Neural progenitor cell (in vitro differentiated cells): ENCODE measurements around the gene FAM185A.

ENCODE experiments used
- EZH2 ChIP-seq: fragments of 200-600 bp; sonication (generic); IDR thresholded peaks from 2 replicates; pipeline ENCODE4 v1.6.1; 2017; ENCODE audit warnings: antibody characterized with exemption, mild to moderate bottlenecking, moderate library complexity
- TF ChIP-seq, protein P1 (sequence below): fragments of 200-600 bp; sonication (generic); IDR thresholded peaks from 2 replicates; pipeline ENCODE4 v1.5.1; 2017; ENCODE audit warnings: antibody characterized with exemption, mild to moderate bottlenecking

DNA sequence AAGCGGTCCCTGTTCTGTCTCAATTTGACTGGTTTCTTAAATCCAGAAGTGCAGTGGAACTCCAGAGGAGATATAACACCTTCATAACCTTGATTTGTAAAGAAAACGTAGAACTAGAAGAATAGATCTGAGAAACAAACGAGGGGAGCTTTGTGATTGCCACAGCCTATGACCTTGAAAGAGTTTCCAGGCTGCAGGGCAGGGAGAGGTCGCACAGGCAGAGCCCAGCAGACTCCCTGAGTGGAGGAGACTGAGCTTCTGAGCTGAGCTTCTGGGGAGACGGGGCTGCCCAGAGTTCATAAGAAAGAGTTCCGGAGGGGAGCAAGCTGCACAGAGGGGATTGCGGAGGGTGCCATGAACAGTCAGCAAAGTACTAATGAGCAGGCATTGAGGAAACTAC is 57.8 kb downstream of the FAM185A start:
- TF ChIP-seq, protein P1, sequence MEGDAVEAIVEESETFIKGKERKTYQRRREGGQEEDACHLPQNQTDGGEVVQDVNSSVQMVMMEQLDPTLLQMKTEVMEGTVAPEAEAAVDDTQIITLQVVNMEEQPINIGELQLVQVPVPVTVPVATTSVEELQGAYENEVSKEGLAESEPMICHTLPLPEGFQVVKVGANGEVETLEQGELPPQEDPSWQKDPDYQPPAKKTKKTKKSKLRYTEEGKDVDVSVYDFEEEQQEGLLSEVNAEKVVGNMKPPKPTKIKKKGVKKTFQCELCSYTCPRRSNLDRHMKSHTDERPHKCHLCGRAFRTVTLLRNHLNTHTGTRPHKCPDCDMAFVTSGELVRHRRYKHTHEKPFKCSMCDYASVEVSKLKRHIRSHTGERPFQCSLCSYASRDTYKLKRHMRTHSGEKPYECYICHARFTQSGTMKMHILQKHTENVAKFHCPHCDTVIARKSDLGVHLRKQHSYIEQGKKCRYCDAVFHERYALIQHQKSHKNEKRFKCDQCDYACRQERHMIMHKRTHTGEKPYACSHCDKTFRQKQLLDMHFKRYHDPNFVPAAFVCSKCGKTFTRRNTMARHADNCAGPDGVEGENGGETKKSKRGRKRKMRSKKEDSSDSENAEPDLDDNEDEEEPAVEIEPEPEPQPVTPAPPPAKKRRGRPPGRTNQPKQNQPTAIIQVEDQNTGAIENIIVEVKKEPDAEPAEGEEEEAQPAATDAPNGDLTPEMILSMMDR = no peak
- no peak for TF ChIP-seq EZH2
